GM19035 (cell line): ENCODE results near the gene CROCC2.
"Not testable (repeated sequence)": the region's sequence is repeated elsewhere in the genome, so short reads cannot be mapped to it uniquely, and the experiment has no call there.

Experiments used
- ATAC-seq: cut with Tn5 transposase; IDR thresholded peaks from one replicate; pipeline ENCODE4 v1.9.1; 2021; ENCODE audit not compliant: unreplicated experiment

Gene CROCC2

DNA sequence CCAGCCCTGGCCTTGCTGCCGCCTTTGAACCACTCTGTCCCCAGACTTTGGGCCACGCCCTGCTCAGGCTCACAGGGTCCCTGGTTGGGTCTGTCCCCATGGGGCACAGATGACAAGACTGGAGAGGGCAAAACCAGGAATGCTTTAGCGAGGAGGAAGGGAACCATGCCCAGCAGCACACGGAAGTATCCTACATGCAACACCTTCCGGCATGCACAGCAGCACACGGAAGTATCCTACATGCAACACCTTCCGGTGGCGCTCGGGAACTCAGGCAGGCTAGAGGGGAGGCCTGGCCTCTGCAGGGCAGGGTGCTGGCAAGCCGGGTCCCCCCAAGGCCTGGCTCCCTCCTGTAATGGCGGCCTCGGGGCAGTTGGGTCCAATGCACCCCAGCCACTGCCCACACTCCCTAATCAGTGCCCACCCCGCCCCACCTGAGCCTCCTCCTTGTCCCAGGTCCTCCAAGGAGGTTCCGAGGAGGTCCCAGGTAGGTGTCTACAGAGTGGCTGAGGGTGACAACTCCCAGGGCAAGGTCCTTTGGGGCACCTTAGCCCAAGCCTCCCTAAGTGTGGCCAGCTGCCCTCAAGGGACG, 58.7 kb downstream of the CROCC2 start:
- no peak for ATAC-seq

DNA sequence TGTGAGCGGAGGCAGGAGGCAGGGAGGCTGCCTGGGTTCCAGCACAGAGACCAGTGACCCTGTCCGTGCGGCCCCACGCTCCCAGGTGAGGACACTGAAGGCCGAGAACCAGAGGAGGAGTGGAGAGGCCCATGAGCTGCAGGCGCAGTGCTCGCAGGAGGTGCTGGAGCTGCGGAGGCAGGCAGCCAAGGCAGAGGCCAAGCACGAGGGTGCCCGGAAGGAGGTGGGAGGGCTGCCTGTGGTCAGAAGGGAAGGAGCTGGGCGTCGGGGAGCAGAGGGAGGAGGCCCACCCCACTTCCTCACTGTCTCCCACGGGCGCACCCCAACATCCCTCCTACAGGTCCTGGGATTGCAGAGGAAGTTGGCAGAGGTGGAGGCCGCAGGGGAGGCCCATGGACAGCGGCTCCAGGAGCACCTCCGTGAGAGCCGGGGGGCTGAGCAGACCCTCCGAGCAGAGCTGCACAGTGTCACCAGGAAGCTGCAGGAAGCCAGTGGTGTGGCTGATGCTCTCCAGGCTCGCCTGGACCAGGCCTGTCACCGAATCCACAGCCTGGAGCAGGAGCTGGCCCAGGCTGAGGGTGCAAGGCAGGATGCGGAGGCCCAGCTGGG, 59.3 kb downstream of the CROCC2 start:
- ATAC-seq, result no peak

DNA sequence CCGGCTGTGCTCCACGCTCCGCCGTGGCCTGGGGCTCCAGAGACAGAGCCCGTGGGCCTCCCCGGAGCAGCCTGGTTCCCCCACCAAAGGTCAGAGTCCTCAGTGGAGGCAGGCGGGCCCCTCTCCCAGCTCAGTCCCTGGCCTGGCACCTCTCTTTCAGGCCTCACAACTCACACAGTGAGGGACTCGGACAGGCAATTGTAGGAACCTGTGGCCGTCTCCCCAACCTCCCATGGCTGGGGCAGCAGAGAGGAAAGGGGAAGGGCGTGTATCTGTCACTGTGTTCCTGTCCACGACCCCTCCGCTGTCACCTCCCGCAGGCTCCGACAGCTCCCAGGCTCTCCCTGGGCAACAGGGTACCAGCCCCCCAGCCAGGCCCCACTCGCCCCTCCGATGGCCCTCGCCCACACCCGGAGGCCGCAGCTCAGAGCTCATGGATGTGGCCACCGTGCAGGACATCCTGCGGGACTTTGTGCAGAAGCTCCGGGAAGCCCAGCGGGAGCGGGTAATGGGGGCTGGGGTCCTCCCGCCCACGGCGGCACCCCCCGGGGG, 59.8 kb downstream of the CROCC2 start:
- no peak for ATAC-seq

DNA sequence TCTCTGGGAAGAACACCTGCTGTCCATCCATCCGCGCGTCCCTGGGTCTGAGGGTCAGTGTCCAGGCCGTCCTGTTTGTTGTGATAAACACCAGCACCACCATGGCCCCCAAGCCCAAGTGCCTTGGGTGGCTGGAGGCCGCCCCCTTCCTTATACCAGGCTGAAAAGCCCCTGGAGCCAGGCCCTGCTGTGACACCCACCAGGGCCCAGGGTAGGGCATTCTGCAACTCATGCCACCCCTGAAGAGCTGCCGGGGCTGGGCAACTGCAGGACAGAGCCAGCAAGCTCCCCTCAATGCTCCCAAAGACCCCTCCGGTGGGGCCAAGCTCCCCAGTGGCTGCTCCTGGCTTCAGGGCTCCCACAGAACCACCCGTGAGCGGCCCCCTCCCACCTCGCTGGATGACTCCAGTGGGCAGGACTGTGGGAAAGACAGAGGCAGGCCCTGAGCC, 60.3 kb downstream of the CROCC2 start:
- ATAC-seq, result no peak

DNA sequence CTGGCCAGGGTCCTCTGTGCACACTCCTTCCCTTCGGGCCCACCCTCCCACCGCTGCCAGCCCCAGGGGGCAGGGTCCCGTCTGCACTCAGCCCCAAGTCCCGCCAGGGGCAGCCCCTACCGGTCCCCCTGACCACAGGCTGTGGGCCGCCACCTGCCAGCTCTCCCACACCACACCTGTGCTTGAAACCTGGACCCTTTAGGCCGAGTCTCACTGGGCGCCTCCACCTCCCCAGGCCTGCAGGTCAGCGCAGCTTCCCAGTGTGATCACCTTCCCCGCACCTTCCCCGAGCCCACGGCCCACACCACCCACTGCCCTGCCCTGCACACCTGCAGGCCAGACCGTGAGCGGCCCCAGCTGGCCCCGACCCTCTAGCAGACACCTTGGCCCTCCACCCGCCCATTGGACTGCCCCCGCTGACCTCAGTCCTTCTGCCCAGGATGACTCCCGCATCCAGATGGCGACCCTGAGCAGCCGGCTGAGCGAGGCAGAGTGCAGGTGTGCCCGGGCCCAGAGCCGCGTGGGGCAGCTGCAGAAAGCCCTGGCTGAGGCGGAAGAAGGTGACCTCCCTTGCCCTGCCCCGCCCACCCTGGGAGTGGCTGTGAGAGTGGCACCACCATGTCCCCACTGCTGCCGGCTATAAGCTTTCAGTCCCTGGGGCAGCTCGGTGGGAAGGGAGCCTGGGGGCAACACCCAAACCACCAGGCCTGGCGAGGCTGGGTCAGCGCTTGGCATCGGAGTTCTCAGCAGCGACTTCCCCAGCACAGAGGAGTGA, 61.0 kb downstream of the CROCC2 start:
- ATAC-seq, result no peak

DNA sequence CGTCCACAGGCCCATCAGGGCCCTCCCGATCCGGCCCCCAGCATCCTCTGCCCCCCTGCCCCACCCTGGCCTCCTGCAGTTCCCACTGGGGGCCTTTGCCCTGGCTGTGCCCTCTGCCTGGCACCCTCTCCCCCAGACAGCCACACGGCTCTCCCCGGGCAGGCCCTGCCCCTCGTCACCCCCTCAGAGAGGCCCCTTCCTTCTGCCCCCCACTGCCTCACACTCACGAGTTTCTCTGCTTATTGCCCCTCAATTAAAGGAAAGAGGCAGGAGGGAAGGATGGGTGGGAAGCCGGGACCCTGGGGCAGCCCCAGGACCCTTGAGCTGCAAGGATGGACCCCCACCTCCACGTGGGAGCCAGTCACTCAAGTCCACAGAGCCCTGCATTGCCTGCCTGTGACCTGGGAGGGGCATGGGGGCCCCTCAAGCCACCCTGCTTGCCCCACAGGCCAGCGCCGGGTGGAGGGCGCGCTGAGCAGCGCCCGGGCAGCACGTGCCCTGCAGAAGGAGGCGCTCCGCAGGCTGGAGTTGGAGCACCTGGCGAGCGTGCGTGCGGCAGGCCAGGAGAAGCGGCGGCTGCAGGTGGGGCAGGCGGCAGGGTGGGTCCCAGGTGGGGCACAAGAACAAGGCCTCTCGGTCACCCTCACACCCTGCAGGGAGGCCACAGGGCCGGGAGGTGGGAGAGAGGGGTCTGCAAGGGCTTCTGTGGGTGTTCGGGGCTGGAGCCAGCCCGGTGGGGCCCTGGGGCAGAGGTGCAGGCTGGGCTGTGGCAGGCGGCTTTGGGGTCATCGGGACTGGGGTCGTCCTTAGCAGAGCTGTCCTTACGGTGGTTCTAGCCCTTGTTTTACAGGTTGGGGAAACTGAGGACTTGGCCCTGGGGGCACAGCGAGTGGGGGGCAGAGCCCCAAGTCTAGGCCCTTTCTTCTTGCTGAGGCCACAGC, 61.8 kb downstream of the CROCC2 start:
- ATAC-seq, result no peak

DNA sequence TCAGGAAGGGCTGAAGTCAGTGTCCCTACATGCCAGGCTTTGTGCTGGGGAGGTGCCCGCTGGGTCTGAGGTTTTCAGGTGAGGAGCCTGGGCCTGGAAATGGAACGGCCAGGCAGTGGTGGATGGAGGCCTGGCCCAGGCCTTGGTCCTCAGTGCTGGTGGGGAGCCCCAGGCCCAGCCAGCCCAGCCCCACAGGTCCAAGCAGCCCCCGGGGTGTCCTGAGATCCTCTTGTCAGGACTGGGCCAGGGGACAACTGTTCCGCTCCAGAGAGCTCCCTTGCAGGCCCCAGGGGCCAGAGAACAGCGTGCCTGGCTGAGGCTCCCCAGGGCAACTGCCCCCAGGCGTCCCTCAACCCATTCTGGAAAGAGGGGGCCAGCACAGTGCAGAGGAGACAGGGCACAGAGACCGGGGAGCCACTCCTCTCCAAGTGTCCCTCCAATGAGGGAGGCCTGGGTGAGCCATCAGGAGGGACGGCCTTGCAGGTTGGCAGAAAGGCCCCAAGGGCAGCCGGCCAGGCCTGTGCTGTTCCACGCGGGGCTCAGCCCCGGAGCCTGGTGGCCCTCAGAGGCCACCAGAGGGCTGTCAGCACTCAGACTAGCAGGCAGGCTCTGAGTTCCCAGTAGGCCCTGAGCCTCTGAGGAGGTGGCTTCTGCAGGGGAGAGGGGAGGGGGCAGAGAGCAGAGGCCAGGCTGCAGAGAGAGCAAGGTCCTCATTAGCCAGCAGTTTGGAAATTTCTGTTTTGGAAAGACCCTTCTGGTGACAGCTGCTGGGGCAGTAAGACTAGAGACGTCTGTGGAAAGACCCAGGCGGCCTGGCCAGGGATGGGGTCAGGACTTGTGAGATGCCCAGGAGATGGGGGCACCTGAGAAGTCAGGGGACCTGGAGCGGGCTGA, 62.8 kb downstream of the CROCC2 start:
- ATAC-seq, result no peak

DNA sequence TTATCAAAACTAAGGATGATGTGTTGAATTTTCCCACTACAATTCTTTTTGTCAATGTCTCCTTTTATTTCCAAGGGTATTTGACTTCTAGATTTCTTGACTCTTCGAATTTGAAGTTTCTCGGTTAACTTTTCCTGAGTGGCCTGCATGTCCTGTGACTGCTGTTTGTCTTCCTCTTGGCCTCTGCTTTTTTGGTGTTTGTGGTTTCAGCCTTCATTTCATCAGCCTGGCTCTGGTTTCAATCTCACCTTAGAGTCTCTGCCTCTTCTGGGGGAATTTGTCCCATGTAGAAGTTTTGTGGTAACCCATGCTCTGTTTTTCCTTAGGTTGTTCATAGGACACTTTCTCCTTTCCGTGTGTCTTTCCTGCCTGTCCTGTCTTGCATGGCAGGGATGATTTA, 64.0 kb downstream of the CROCC2 start:
- ATAC-seq, result no peak

DNA sequence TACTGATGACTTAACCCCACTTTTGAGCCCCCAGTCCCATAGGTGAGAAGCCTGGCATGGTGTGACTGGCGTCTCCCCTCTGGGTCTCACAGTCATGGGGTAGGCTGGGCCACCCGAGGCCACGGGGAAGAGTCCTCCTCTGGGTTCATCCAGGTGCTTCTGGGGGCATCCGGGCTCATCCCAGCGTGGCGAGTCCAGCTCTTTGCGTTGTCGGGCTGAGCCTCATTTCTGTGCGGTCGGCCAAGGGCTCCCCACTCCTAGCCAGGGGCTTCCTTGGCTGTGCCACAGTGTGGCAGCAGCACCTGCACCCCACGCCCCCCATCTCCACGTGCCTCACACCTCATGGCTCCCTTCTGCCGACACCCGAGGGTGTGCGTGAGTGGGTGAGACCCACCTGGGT, 64.7 kb downstream of the CROCC2 start:
- ATAC-seq, result no peak

DNA sequence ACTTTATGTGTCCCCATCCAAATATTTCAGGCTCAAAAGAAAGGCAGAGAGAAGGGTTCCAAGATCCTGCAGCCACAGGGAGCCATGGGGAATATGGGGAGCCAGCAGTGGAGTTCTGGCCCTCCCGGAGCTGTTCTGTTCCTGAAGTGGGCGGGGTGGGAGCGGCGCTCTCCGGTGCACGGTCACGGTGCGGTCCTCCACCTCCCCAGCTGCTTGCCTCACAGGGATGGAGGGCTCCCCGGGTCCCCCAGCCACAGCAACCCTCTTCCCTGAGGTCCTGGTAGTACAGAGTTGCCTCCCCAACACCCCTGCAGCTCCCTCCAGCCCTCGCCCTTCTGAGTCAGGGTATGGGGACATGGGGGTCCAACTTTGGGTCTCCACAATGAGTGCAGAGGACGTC, 66.1 kb downstream of the CROCC2 start:
- ATAC-seq, result no peak

DNA sequence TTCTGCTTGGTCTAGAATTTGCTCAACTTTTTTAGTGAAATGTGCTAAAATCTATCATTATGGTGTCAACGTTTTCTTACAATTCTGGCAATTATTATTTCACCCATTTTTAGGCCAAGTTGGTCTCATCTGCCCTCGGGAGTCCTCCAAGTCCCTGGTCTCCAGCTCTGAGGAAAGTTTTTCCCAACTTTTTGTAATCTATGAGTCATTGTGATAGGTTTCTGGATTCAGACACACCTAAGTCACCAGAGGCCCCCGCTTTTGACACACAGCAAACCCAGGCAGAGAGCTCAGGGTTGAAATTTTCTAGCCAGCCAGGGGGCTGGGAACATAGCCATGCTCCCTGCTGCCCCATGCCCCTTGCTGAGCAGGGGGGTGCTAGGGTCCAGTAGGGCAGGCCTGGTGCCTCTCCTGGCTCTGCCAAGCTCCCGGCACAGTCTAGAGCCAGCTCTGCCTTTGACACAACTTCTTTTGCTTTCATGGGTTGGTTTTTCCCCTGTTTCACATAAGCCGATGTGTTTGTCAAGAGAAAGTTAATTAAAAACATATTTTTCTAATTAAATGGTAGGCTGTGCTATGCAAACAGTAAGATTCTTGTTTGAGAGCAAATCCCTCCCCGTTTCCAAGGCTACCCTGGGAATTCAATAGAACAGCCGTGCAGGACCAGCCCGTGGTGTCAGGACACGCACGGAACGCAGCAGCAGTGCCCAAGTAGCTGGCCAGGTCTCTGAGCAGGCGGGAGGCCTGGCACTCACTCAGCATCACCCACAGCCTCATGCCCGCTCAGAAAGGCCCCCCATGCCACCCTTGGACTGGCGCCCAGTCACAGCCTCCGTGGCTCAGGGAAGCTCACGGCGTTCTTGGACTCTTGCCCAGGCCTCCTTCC, 66.7 kb downstream of the CROCC2 start:
- no peak for ATAC-seq

DNA sequence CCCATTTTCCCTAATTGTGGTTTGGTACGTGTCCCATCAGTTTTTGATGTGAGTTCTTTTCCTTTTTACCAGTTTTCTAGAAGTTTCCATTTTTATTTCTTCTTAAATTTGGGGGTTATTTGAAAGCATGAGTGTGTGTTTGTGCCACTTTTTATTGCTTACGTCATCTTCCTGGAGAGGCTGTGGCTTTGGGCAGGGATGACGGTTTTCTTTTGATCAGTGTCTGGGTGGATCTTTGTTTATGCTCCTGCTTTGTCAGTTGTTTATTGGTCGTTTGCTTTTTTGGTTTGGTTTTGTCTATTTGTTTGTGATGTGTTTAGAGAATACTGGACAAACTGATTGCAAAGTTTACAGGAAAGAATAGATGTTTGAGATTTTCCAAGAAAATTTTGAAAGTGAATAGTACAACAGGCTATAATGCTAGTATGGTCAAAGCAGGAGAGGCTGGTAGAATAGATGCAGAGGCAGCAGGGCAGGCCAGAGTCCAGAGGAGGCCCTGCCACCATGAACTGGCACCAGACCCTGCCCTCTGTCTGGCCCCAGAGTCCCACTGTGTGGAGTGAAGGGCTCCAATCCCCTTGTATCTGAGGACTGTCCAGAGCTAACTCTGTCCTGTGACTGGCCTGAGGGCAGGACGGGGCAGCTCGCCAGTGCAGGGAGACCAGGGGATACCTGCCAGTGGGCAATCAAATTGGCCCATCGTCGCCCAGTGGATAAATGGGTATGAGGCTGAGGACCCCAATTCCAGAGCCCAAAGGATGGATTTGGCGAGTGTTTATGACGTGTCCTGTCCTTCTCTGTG, 68.8 kb downstream of the CROCC2 start:
- ATAC-seq, result no peak

DNA sequence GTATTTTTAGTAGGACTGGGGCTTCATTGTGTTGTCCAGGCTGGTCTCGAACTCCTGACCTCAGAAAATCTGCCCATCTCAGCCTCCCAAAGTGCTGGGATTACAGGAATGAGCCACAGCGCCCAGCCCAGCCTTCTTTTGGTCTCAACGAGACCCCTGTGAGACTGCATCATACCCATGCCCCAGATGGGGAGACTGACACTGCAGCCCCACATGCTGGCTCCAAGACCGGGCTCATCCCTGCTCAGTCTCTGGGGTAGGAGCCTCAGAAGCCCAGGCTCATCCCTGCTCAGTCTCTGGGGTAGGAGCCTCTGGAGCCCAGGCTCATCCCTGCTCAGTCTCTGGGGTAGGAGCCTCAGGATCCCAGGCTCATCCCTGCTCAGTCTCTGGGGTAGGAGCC, 69.8 kb downstream of the CROCC2 start:
- ATAC-seq, result not testable (repeated sequence)

DNA sequence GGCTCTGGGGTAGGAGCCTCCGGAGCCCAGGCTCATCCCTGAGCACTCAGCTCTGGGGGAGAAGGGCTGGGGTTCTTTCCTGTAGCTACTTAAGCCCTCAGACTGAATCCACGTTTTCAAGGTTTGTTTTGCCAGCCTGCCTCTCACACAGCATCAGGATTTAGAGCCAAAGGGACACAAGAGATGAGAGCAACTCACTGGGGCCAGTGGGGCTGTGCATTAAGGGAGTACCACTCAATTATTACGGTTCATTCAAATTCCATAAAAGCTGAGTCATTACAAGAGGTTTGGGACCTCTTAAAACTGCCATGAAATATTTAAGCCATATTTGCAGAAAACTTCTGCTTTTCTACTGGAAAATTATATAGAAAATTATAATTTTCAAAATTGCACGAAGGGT, 75.1 kb downstream of the CROCC2 start:
- ATAC-seq, result no peak

DNA sequence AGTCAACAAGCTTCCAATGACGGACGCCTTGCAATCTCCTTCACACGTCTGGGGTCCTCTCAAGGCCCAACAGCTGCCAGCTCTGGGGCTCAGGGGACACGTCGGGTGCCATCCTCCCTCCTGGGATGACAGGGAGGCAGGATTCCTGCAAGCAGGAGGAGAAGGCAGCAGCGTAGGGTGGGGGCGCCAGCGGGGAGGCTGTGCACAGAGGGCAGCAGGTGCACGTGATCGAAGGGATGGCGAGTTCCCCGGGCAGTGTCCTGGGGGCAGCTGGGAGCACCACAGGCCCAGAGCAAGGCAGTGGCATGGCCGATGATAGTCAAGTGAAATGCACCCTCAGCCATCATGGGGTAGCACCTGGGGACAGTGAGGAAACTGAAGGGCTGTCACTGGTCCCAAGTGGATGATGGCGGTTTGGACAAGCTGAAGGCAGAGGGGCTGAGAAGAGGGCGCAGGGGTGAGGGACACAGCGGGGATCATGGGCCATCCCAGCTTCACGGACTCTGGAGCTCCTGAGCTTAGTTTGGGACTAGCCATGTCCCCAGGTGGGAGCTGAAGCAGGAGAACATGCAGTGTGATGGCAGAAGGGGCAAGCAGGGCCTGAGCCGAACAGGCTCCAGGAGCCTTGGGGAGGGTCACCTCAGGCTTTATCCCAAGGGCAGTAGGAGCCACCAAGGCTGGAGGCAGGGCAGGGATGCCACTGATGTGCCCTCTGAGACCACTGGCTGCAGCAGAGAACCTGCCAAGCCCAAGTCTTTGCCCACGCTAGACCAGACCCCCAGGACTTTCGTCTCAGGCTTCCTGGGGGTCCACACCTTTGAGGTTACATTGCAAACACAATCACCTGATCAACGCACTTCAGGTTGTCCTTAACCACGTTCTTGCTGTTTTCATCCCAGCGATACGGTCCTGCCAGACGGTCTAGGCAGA, 76.0 kb downstream of the CROCC2 start:
- ATAC-seq, result no peak

DNA sequence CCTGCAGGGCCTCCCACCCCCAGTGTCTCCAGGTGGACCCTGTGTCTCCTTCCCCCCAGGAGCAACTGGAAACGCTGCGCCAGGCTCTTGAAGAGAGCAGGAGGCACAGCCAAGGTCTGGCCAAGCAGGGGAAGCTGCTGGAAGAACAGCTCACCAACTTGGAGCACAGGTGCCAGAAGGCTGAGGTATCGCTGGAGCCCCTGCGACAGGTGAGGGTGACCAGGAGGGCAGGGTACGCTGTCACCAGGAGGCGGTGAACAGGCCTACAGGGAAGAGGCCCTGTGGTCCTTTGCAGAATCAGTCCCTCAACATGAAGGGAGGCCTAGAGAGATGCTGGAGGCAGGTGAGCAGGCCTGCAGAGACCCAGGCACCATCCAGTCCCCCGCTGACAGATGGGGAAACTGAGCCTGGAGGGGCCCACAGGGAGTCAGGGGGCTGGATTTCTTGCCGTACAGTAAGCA, 76.7 kb downstream of the CROCC2 start:
- ATAC-seq, result no peak
